Activated naive CD4-positive, alpha-beta T cell treated with anti-CD3 and anti-CD28 coated beads, Interleukin-2, amount 50 U/mL, for 16 hours (primary cell): ENCODE measurements around the gene TLE1.

ENCODE experiments used
- DNase-seq: peaks from one replicate; pipeline ENCODE4 v3.0.0-alpha.2; 2020

TLE1 gene

GRCh38 chr9:81570083-81570482 lies 119.3 kb downstream of the TLE1 start:
- no peak for DNase-seq

GRCh38 chr9:81566074-81566698 lies 123.2 kb downstream of the TLE1 start:
- no peak for DNase-seq

GRCh38 chr9:81565609-81566008 lies 123.7 kb downstream of the TLE1 start:
- no peak for DNase-seq

GRCh38 chr9:81565144-81565543 lies 124.2 kb downstream of the TLE1 start:
- DNase-seq: no peak

GRCh38 chr9:81564632-81565031 lies 124.7 kb downstream of the TLE1 start:
- no peak for DNase-seq

GRCh38 chr9:81563739-81564138 lies 125.6 kb downstream of the TLE1 start:
- no peak for DNase-seq

- no peak for DNase-seq
Observed at GRCh38 chr9:81563020-81563407, 126.3 kb downstream of the TLE1 start.

GRCh38 chr9:81562231-81563019 lies 126.9 kb downstream of the TLE1 start:
- DNase-seq: no peak

- DNase-seq: no peak
Observed at GRCh38 chr9:81560851-81561732, 128.3 kb downstream of the TLE1 start.

- DNase-seq: no peak
Observed at GRCh38 chr9:81559709-81560108, 129.6 kb downstream of the TLE1 start.

GRCh38 chr9:81559197-81559596 lies 130.2 kb downstream of the TLE1 start:
- DNase-seq: no peak

- no peak for DNase-seq
Observed at GRCh38 chr9:81558091-81558830, 131.1 kb downstream of the TLE1 start.

GRCh38 chr9:81557452-81558090 lies 131.8 kb downstream of the TLE1 start:
- DNase-seq: no peak

GRCh38 chr9:81556923-81557322 lies 132.4 kb downstream of the TLE1 start:
- no peak for DNase-seq

GRCh38 chr9:81552581-81552991 lies 136.8 kb downstream of the TLE1 start:
- no peak for DNase-seq

- DNase-seq: no peak
Observed at GRCh38 chr9:81550207-81550583, 139.2 kb downstream of the TLE1 start.

GRCh38 chr9:81549500-81550206 lies 139.7 kb downstream of the TLE1 start:
- DNase-seq: no peak

GRCh38 chr9:81548911-81549310 lies 140.4 kb downstream of the TLE1 start:
- no peak for DNase-seq

- DNase-seq: no peak
Observed at GRCh38 chr9:81546489-81546888, 142.9 kb downstream of the TLE1 start.

GRCh38 chr9:81543695-81544094 lies 145.7 kb downstream of the TLE1 start:
- no peak for DNase-seq

GRCh38 chr9:81542118-81542889 lies 147.0 kb downstream of the TLE1 start:
- no peak for DNase-seq
